GM12878 (cell line): ENCODE results near the gene FUT7. TPM values are rescaled to one million over a fixed set of nuclear protein-coding genes. Genes with fewer than 3 reads are reported as not detected.

Experiments
- ATAC-seq: fragments of 200-7000 bp; cut with Tn5 transposase; 3 replicates; pipeline ENCODE4 v1.9.1; 2020; ENCODE audit warnings: mild to moderate bottlenecking, moderate library complexity
- BruUV-seq: library from RNA; stranded (reverse); fragments of 400-500 nt; replicated peaks from 2 replicates; lab custom pipeline; 2021; lab: Mats Ljungman, UMichigan
- CTCF ChIA-PET: fragments of 300-600 bp; sonication (Branson Sonifier 250); formaldehyde crosslinking; extraction: SDS; loops from one replicate; lab custom pipeline; 2021; ENCODE audit warnings: inconsistent platforms; lab: Yijun Ruan, JAX
- POLR2A ChIA-PET: fragments of 350-600 bp; formaldehyde crosslinking; extraction: SDS; loops from one replicate; lab custom pipeline; 2021; ENCODE audit warnings: inconsistent platforms; lab: Charles Lee
- RAD21 ChIA-PET: fragments of 300-600 bp; sonication (Branson Sonifier 250); formaldehyde crosslinking; loops from one replicate; lab custom pipeline; 2023; ENCODE audit warnings: antibody characterized with exemption; ENCODE audit not compliant: unreplicated experiment; lab: Charles Lee
- SMC1A ChIA-PET: fragments of 300-600 bp; sonication (Branson Sonifier 250); formaldehyde crosslinking; loops from one replicate; lab custom pipeline; 2023; ENCODE audit not compliant: unreplicated experiment, uncharacterized antibody; lab: Charles Lee
- DNase-seq: peaks from one replicate; pipeline ENCODE4 v3.0.0-alpha.2; 2011; ENCODE audit warnings: low read depth, low spot score
- FAIRE-seq: peaks from 3 replicates; lab custom pipeline; 2011; peaks lifted over from hg19 to GRCh38; lab: Jason Lieb, UNC
- H2AFZ ChIP-seq: 2 replicates; pipeline ENCODE4 v1.6.0; 2011; ENCODE audit warnings: low read depth, low read length, control low read depth; ENCODE audit not compliant: control insufficient read depth
- H3K27ac ChIP-seq: 2 replicates; pipeline ENCODE4 v1.5.1; 2011; ENCODE audit warnings: control low read depth; ENCODE audit not compliant: control insufficient read depth, insufficient read depth
- H3K27me3 ChIP-seq, 2 experiments: replicated peaks in 1 of 2; 2 replicates each; pipeline versions ENCODE4 v1.6.0 to v1.6.1; 2011; ENCODE audit warnings: low read length in 1 of 2; ENCODE audit not compliant: control insufficient read depth in 2 of 2, insufficient read depth in 2 of 2
- H3K36me3 ChIP-seq, 2 experiments: 2 replicates each; pipeline ENCODE4 v1.5.1; 2011; ENCODE audit warnings: low read length in 1 of 2; ENCODE audit not compliant: control insufficient read depth in 2 of 2, insufficient read depth in 2 of 2
- H3K4me1 ChIP-seq: 2 replicates; pipeline ENCODE4 v1.6.1; 2011; ENCODE audit warnings: mild to moderate bottlenecking, low read length, moderate library complexity, mixed read lengths; ENCODE audit not compliant: control insufficient read depth, insufficient read depth
- H3K4me2 ChIP-seq: 2 replicates; pipeline ENCODE4 v1.6.0; 2011; ENCODE audit warnings: control low read depth; ENCODE audit not compliant: control insufficient read depth, insufficient read depth
- H3K4me3 ChIP-seq: fragments of 200-600 bp; sonication (generic); 2 replicates; pipeline ENCODE4 v1.5.1; 2016
- H3K79me2 ChIP-seq: 2 replicates; pipeline ENCODE4 v1.6.0; 2011; ENCODE audit warnings: low read length; ENCODE audit not compliant: control insufficient read depth, insufficient read depth
- H3K9ac ChIP-seq: 2 replicates; pipeline ENCODE4 v1.8.0; 2011; ENCODE audit warnings: low read length, control low read depth, mixed read lengths; ENCODE audit not compliant: control insufficient read depth, insufficient read depth
- H3K9me3 ChIP-seq: replicated peaks from 3 replicates; pipeline ENCODE4 v1.5.1; 2011; ENCODE audit warnings: mild to moderate bottlenecking, low read length; ENCODE audit not compliant: control insufficient read depth, insufficient read depth
- H4K20me1 ChIP-seq: 2 replicates; pipeline ENCODE4 v1.6.0; 2011; ENCODE audit not compliant: control insufficient read depth, insufficient read depth
- CBFB ChIP-seq: IDR thresholded peaks from 2 replicates; pipeline ENCODE4 v1.6.1; 2016; ENCODE audit warnings: antibody characterized with exemption, low read depth
- CHD1 ChIP-seq: IDR thresholded peaks from 2 replicates; pipeline ENCODE4 v1.6.1; 2012; ENCODE audit warnings: low read depth, low read length, improper control_type of control experiment
- E4F1 ChIP-seq: fragments of 450-650 bp; IDR thresholded peaks from 2 replicates; pipeline ENCODE4 v1.6.1; 2018; ENCODE audit warnings: borderline replicate concordance, mild to moderate bottlenecking; ENCODE audit not compliant: partially characterized antibody
- ELK1 ChIP-seq: IDR thresholded peaks from 2 replicates; pipeline ENCODE4 v1.6.1; 2012; ENCODE audit warnings: low read depth, low read length, improper control_type of control experiment
- FOS ChIP-seq: IDR thresholded peaks from 3 replicates; pipeline ENCODE4 v1.6.1; 2011; ENCODE audit warnings: borderline replicate concordance; ENCODE audit not compliant: insufficient read length; ENCODE audit errors: extremely low read depth
- NRF1 ChIP-seq: conservative IDR thresholded peaks from 2 replicates; pipeline ENCODE4 v1.6.1; 2011; ENCODE audit warnings: mild to moderate bottlenecking, low read depth, low read length, improper control_type of control experiment
- RAD51 ChIP-seq: fragments of 450-650 bp; IDR thresholded peaks from 2 replicates; pipeline ENCODE4 v1.6.1; 2016; ENCODE audit warnings: moderate library complexity, mild to moderate bottlenecking, inconsistent platforms
- RBBP5 ChIP-seq: fragments of 200-600 bp; sonication (generic); conservative IDR thresholded peaks from 2 replicates; pipeline ENCODE4 v1.6.1; 2016
- SREBF2 ChIP-seq: IDR thresholded peaks from 2 replicates; pipeline ENCODE4 v1.6.1; 2012; ENCODE audit warnings: mild to moderate bottlenecking, low read length
- ZBTB4 ChIP-seq: fragments of 450-650 bp; formaldehyde crosslinking; IDR thresholded peaks from 2 replicates; pipeline ENCODE4 v1.4.0; 2022; ENCODE audit warnings: mild to moderate bottlenecking, moderate library complexity
- ZNF207 ChIP-seq: fragments of 450-650 bp; IDR thresholded peaks from 2 replicates; pipeline ENCODE4 v1.6.1; 2014; ENCODE audit warnings: antibody characterized with exemption, mild to moderate bottlenecking, borderline replicate concordance
- ZNF217 ChIP-seq: fragments of 450-650 bp; IDR thresholded peaks from 2 replicates; pipeline ENCODE4 v1.6.1; 2017; ENCODE audit warnings: antibody characterized with exemption, mild to moderate bottlenecking
- ZNF687 ChIP-seq: fragments of 450-650 bp; IDR thresholded peaks from 2 replicates; pipeline ENCODE4 v1.6.1; 2017; ENCODE audit warnings: mild to moderate bottlenecking, moderate library complexity
- WGBS: methylation state at CpG from one replicate; pipeline ENCODE4 v1.1.6; 2016; ENCODE audit warnings: low lambda C conversion rate; ENCODE audit not compliant: insufficient replicate concordance, insufficient coverage; ENCODE audit errors: missing lambda C conversion rate; 5-methylcytosine and 5-hydroxymethylcytosine counted together
- in situ Hi-C: fragments of 300-500 bp; cut with MboI; formaldehyde crosslinking; loops from 9 replicates; pipeline ENCODE4 v1.14.3; 2018; ENCODE audit warnings: mixed read lengths
- intact Hi-C: fragments of 100-400 bp; cut with micrococcal nuclease; formaldehyde crosslinking; loops from one replicate; pipeline ENCODE4 v1.14.2; 2022; ENCODE audit not compliant: unreplicated experiment
- polyA plus RNA-seq, 11 experiments: library from polyadenylated mRNA; depleted of rRNA in 4 of 11; unstranded in 6 of 11; stranded (reverse) in 5 of 11; fragments of >200 nt; fragmentation: Nextera tagmentation in 4 of 11; fragmentation: Illumina TruSeq in 1 of 11; extraction: Ambion mirVana in 4 of 11; extraction: Trizol in 1 of 11; gene quantifications; 1 replicate in 1 of 11; 2 replicates in 10 of 11; pipeline versions ENCODE4 v1.2.1 to v1.2.3, GENCODE V29; 2011 to 2016; ENCODE audit warnings: inconsistent platforms in 2 of 11, missing spikeins in 2 of 11, low read depth in 1 of 11
- total RNA-seq, 4 experiments: library from RNA; depleted of rRNA in 3 of 4; stranded (reverse); fragments of >200 nt in 3 of 4; fragmentation: Illumina TruSeq in 1 of 4; extraction: Trizol in 1 of 4; gene quantifications; 2 replicates each; pipeline versions ENCODE4 v1.2.1 to v1.2.3, GENCODE V29; 2013 to 2021

Gene FUT7
- total and polyA plus RNA-seq, 10 of the 15 experiments (the other 5 are each of a cell fraction or from before 2014, with no cell fraction given) = 0.04 to 0.62 (median 0.20) TPM; not detected in 2

GRCh38 chr9:137030006-137030405, 1.9 kb downstream of the FUT7 start:
- Histone ChIP-seq H2AFZ (no peak overlapping the region), H3K27ac (no peak overlapping the region), H3K4me1 (peaks cover 48% of the 10 kb centered on the region), H3K79me2 (no peaks in the 10 kb centered on the region), H3K9me3 (no peaks in the 10 kb centered on the region), H4K20me1 (no peaks in the 10 kb centered on the region), H3K27me3 (peaks cover 0 to 2% of the 10 kb centered on the region in 2 experiments; a peak in 2 of 4 replicates), H3K9ac (no peak overlapping the region), H3K4me3 (no peak overlapping the region), H3K4me2 (peak overlapping the region; percentile 30; the same call in 1 of the 2 replicates), H3K36me3 (no peaks in the 10 kb centered on the region)
- RAD21 ChIA-PET = interaction anchor here (0.8 to 2.1 kb wide), 9 partner anchors 17 to 264 kb away, joined by 3 to 23 read pairs (median 4); partner anchors contain the start of gene TRAF2
- FAIRE-seq (no peak), ATAC-seq (no peak), DNase-seq (no peak)
- CTCF ChIA-PET = interaction anchor here (0.6 to 4.7 kb wide), 43 partner anchors 9 to 303 kb away, joined by 3 to 65 read pairs (median 5); partner anchors contain the start of genes AJM1, C8G, CLIC3 and MAN1B1
- 5% methylated on average over 13 of the region's 15 CpGs for WGBS
- BruUV-seq = no TSS peak
- SMC1A ChIA-PET = interaction anchor here (0.8 to 2.1 kb wide), 4 partner anchors 38 to 82 kb away, joined by 3 to 14 read pairs (median 5); no protein-coding TSS in a partner anchor
- intact Hi-C loops (no loop called here), in situ Hi-C loops (no loop called here)
- POLR2A ChIA-PET = interaction anchor here (0.5 to 1.0 kb wide), 4 partner anchors 11 to 303 kb away, joined by 3 to 5 read pairs (median 4); partner anchors contain the start of gene PAXX
- no peak for TF ChIP-seq ELK1
- no peak for TF ChIP-seq E4F1
- TF ChIP-seq ZBTB4 (CRISPR knock-in tag) = no peak
- no peak for TF ChIP-seq NRF1
- no peak for TF ChIP-seq ZNF217
- TF ChIP-seq FOS = no peak
- no peak for TF ChIP-seq CBFB
- no peak for TF ChIP-seq ZNF207
- TF ChIP-seq SREBF2 = no peak
- TF ChIP-seq ZNF687 = no peak
- no peak for TF ChIP-seq CHD1
- TF ChIP-seq RAD51 = no peak
- TF ChIP-seq RBBP5 = no peak
